B cell (primary cell): ENCODE measurements around the gene TCAP. TPM values are rescaled to one million over a fixed set of nuclear protein-coding genes. Genes with fewer than 3 reads are reported as not detected.

Experiments
- ATAC-seq: fragments of 200-7000 bp; cut with Tn5 transposase; one replicate; pipeline ENCODE4 v1.10.0; 2021; ENCODE audit warnings: low read depth, mild to moderate bottlenecking, moderate number of reproducible peaks, moderate library complexity
- CTCF ChIA-PET: fragments of 350-600 bp; sonication (Branson Sonifier 250); formaldehyde crosslinking; loops from one replicate; lab custom pipeline; 2021; ENCODE audit warnings: antibody characterized with exemption, inconsistent platforms; lab: Charles Lee
- POLR2A ChIA-PET: fragments of 350-600 bp; sonication (Branson Sonifier 250); formaldehyde crosslinking; loops from one replicate; lab custom pipeline; 2021; ENCODE audit warnings: antibody characterized with exemption; lab: Charles Lee
- DNase-seq: peaks from one replicate; pipeline ENCODE4 v3.0.0; 2013
- H2AFZ ChIP-seq: 2 replicates; pipeline ENCODE4 v1.6.1; 2012; ENCODE audit warnings: mild to moderate bottlenecking, low read depth, low read length; ENCODE audit not compliant: insufficient read depth, poor library complexity, severe bottlenecking
- H3K27ac ChIP-seq, 2 donors: 1 replicate in 1 of 2; 2 replicates in 1 of 2; pipeline ENCODE4 v1.5.1; 2012 to 2013; ENCODE audit warnings: low read length in 2 of 2, mild to moderate bottlenecking in 2 of 2, moderate library complexity in 1 of 2
- H3K27me3 ChIP-seq, 4 experiments: fragments of 200-600 bp in 1 of 4; sonication (generic) in 1 of 4; replicated peaks in 1 of 4; 1 replicate in 2 of 4; 2 replicates in 2 of 4; pipeline versions ENCODE4 v1.6.1 to v1.7.0; 2013 to 2016; ENCODE audit warnings: low read length in 3 of 4, mild to moderate bottlenecking in 2 of 4, mixed read lengths in 1 of 4, moderate library complexity in 1 of 4; ENCODE audit not compliant: insufficient read depth in 4 of 4, control insufficient read depth in 3 of 4; ENCODE audit errors: control extremely low read depth in 1 of 4
- H3K36me3 ChIP-seq, 2 experiments: replicated peaks in 1 of 2; 1 replicate in 1 of 2; 2 replicates in 1 of 2; pipeline versions ENCODE4 v1.6.1 to v1.7.1; 2013; ENCODE audit warnings: low read length in 1 of 2; ENCODE audit not compliant: insufficient read depth in 2 of 2, control insufficient read depth in 1 of 2; ENCODE audit errors: control extremely low read depth in 1 of 2, extremely low read depth in 1 of 2
- H3K4me1 ChIP-seq, 2 donors: fragments of 200-600 bp in 1 of 2; sonication (generic) in 1 of 2; 1 replicate in 1 of 2; 2 replicates in 1 of 2; pipeline versions ENCODE4 v1.5.1 to v1.6.1; 2013 to 2017; ENCODE audit warnings: low read length in 2 of 2; ENCODE audit not compliant: control insufficient read depth in 2 of 2, insufficient read depth in 2 of 2
- H3K4me2 ChIP-seq: replicated peaks from 2 replicates; pipeline ENCODE3; 2012; ENCODE audit warnings: mild to moderate bottlenecking, low read depth, low read length; ENCODE audit not compliant: poor library complexity, severe bottlenecking
- H3K4me3 ChIP-seq, 5 experiments: fragments of 200-600 bp in 1 of 5; sonication (generic) in 1 of 5; 1 replicate in 3 of 5; 2 replicates in 2 of 5; pipeline versions ENCODE4 v1.5.1 to v1.7.0; 2011 to 2016; ENCODE audit warnings: low read length in 4 of 5, mild to moderate bottlenecking in 4 of 5, low read depth in 2 of 5, control low read depth in 1 of 5, moderate library complexity in 1 of 5; ENCODE audit not compliant: insufficient read depth in 1 of 5; ENCODE audit errors: control extremely low read depth in 1 of 5, extremely low read depth in 1 of 5
- H3K79me2 ChIP-seq: fragments of 200-600 bp; sonication (generic); one replicate; pipeline ENCODE4 v1.6.0; 2016; ENCODE audit warnings: low read length; ENCODE audit not compliant: control insufficient read depth, insufficient read depth
- H3K9ac ChIP-seq: fragments of 200-600 bp; sonication (generic); 2 replicates; pipeline ENCODE4 v1.6.1; 2017; ENCODE audit warnings: mild to moderate bottlenecking, low read length, moderate library complexity
- H3K9me3 ChIP-seq, 3 donors: one replicate each; pipeline versions ENCODE4 v1.6.1 to v1.7.1; 2013; ENCODE audit warnings: low read length in 2 of 3; ENCODE audit not compliant: control insufficient read depth in 2 of 3, insufficient read depth in 1 of 3; ENCODE audit errors: control extremely low read depth in 1 of 3
- H4K20me1 ChIP-seq: 2 replicates; pipeline ENCODE4 v1.6.0; 2012; ENCODE audit warnings: mild to moderate bottlenecking, low read length; ENCODE audit not compliant: insufficient read depth, control insufficient read depth, poor library complexity, severe bottlenecking
- H3K27ac Mint-ChIP-seq: one replicate; pipeline ENCODE4 v1.8.0; 2021; ENCODE audit warnings: mixed read lengths
- H3K27me3 Mint-ChIP-seq: one replicate; pipeline ENCODE4 v1.8.0; 2021; ENCODE audit warnings: mixed read lengths
- H3K4me1 Mint-ChIP-seq: one replicate; pipeline ENCODE4 v1.8.0; 2021; ENCODE audit warnings: mixed read lengths
- H3K4me3 Mint-ChIP-seq: one replicate; pipeline ENCODE4 v1.8.0; 2021; ENCODE audit warnings: mixed read lengths
- H3K9me3 Mint-ChIP-seq: one replicate; pipeline ENCODE4 v1.8.0; 2022; ENCODE audit warnings: mixed read lengths; ENCODE audit not compliant: insufficient read depth
- EZH2 ChIP-seq: IDR thresholded peaks from 2 replicates; pipeline ENCODE4 v1.6.1; 2012; ENCODE audit warnings: borderline replicate concordance, low read depth, mild to moderate bottlenecking, moderate library complexity, low read length; ENCODE audit not compliant: insufficient read depth, poor library complexity, severe bottlenecking
- WGBS: methylation state at CpG from one replicate; pipeline ENCODE4 v1.1.5; 2013; ENCODE audit warnings: missing lambda C conversion rate; ENCODE audit not compliant: insufficient coverage; 5-methylcytosine and 5-hydroxymethylcytosine counted together
- intact Hi-C: fragments of 100-400 bp; cut with micrococcal nuclease; formaldehyde crosslinking; loops from one replicate; pipeline ENCODE4 v1.10.0; 2022
- polyA plus RNA-seq: library from polyadenylated mRNA; depleted of rRNA; stranded (reverse); fragments of >200 nt; gene quantifications from 2 replicates; pipeline ENCODE4 v1.2.3, GENCODE V29; 2012
- total RNA-seq, 2 donors: library from RNA; stranded (reverse); fragments of 120-200 nt in 1 of 2; gene quantifications; 1 replicate in 1 of 2; 2 replicates in 1 of 2; pipeline versions ENCODE4 v1.2.3 to v1.2.4, GENCODE V29; 2013 to 2022
- TF ChIP-seq, protein P1 (sequence below): fragments of 200-600 bp; IDR thresholded peaks from one replicate; pipeline ENCODE4 v1.8.0; 2022; ENCODE audit warnings: antibody characterized with exemption, mild to moderate bottlenecking

TCAP gene
- total and polyA plus RNA-seq, 2 donors (not counting 1 experiment from before 2014, with no cell fraction given): 3.8 to 5.1 TPM

DNA sequence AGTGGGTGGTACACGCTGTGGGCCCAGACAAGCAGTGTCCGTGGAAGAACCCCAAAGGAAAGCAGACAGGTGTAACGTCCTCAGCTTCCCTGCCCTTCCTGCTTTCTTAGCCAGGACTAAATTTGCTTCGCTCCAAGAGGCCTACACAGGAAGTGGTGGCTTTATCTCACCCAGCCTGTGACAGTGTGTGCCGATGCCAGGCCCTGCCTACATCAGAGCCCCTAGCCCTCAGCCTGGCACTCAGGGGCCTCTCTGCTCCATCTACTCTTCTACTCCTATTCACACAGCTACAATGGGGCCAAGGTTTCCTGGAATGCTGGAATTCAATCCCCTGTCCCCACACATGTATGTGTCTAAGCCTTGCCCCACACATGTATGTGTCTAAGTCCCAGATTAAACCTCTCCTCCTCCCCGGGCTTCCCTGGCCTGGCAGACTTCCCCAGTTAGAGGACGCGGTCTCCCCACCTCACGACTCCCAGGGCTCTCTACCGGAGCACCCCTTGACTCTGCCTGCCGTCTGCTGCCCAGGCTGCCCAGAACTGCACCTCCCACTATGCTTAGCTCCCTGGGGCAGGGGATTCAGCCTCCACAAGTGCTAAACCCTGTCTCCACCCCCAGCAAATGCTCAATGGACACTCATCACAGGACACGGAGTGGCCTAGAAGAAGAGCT lies 14.5 kb downstream of the TCAP start:
- Mint-ChIP-seq H3K4me1 (peaks cover 64% of the 10 kb centered on the region), H3K4me3 (peak overlapping the region; percentile 79), H3K27me3 (no peaks in the 10 kb centered on the region), H3K27ac (peak overlapping the region; percentile 98), H3K9me3 (no peaks in the 10 kb centered on the region)
- H3K36me3 ChIP-seq: peaks cover 0 to 16% of the 10 kb centered on the region in 2 experiments
- H3K9ac ChIP-seq: peak overlapping the region; percentile 42
- peak overlapping the region; percentile 64 to 94 for H3K27ac ChIP-seq
- intact Hi-C loops: loop anchor here (1.0 to 5.0 kb wide), 2 partner anchors 9 to 73 kb away; partner anchors contain the start of gene PGAP3
- DNase-seq (peak; percentile 75), ATAC-seq (peak; percentile 56)
- H3K4me2 ChIP-seq: peak overlapping the region; percentile 69
- H3K79me2 ChIP-seq: no peaks in the 10 kb centered on the region
- ChIA-PET CTCF (interaction anchor here (0.5 to 7.6 kb wide), 9 partner anchors 8 to 1087 kb away, joined by 3 to 48 read pairs (median 3); partner anchors contain the start of genes PGAP3 and PNMT), POLR2A (interaction anchor here (1.2 to 3.6 kb wide), 2 partner anchors 8 to 9 kb away, joined by 6 to 11 read pairs; partner anchors contain the start of gene PGAP3)
- peaks cover 0 to 3% (median 0%) of the 10 kb centered on the region in 3 donors for H3K9me3 ChIP-seq
- H2AFZ ChIP-seq: peak overlapping the region; percentile 70
- TF ChIP-seq, protein P1, sequence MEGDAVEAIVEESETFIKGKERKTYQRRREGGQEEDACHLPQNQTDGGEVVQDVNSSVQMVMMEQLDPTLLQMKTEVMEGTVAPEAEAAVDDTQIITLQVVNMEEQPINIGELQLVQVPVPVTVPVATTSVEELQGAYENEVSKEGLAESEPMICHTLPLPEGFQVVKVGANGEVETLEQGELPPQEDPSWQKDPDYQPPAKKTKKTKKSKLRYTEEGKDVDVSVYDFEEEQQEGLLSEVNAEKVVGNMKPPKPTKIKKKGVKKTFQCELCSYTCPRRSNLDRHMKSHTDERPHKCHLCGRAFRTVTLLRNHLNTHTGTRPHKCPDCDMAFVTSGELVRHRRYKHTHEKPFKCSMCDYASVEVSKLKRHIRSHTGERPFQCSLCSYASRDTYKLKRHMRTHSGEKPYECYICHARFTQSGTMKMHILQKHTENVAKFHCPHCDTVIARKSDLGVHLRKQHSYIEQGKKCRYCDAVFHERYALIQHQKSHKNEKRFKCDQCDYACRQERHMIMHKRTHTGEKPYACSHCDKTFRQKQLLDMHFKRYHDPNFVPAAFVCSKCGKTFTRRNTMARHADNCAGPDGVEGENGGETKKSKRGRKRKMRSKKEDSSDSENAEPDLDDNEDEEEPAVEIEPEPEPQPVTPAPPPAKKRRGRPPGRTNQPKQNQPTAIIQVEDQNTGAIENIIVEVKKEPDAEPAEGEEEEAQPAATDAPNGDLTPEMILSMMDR: no peak
- H3K27me3 ChIP-seq: no peaks in the 10 kb centered on the region
- 30% methylated on average over 12 of the region's 12 CpGs for WGBS
- H3K4me3 ChIP-seq: no peak overlapping the region
- H4K20me1 ChIP-seq: no peaks in the 10 kb centered on the region
- peaks cover 61 to 65% of the 10 kb centered on the region in 2 donors for H3K4me1 ChIP-seq

DNA sequence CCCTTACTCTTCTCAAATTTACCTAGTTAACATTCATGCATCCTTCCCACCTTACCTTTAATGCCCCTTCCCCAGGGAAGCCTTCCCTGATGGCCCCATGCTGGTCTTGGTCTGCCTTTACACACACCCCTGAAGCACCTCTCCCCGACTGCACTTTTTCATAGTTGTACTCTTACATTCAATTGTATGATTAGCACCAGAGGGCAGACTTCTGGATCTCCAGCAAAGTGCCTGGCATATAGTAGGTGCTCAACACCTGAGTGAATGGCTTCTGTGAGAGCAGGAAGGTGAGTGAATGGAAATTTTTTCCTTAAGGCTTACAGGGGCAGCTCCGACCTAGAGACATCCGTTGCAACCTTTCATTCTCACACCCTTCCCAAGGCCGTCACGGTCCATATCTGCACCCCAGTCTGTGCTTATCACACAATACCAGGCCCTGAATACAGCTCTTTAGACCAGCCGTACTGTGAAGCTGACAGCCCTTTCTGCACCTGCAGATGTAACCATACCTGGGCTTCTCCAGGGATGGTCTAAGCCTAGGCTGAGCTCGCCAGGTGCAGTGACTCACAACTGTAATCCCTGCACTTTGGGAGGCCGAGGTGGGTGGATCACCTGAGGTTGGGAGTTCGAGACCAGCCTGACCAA lies 18.3 kb downstream of the TCAP start:
- Histone ChIP-seq H3K9me3 (no peaks in the 10 kb centered on the region), H3K79me2 (no peaks in the 10 kb centered on the region), H3K36me3 (peaks cover 0 to 18% of the 10 kb centered on the region in 2 experiments), H3K27ac (no peak overlapping the region), H3K27me3 (no peaks in the 10 kb centered on the region), H4K20me1 (no peaks in the 10 kb centered on the region), H3K4me3 (no peak overlapping the region), H3K9ac (no peak overlapping the region), H3K4me2 (no peak overlapping the region), H3K4me1 (peaks cover 32 to 37% of the 10 kb centered on the region in 2 donors), H2AFZ (no peak overlapping the region)
- Mint-ChIP-seq H3K27ac (no peak overlapping the region), H3K9me3 (no peaks in the 10 kb centered on the region), H3K27me3 (no peaks in the 10 kb centered on the region), H3K4me1 (peaks cover 40% of the 10 kb centered on the region), H3K4me3 (no peak overlapping the region)
- no peak for ATAC-seq
- TF ChIP-seq EZH2: no peak
- TF ChIP-seq, protein P1: no peak
- CTCF ChIA-PET: interaction anchor here (1.1 to 7.6 kb wide), 4 partner anchors 13 to 60 kb away, joined by 3 to 48 read pairs (median 6); partner anchors contain the start of gene PNMT
- intact Hi-C loops: no loop called here
- DNase-seq: no peak
- 97% methylated on average over 7 of the region's 9 CpGs for WGBS
- POLR2A ChIA-PET: no interaction called here
